HepG2 (cell line): Measurements from ENCODE around the gene GOSR1. TPM values are rescaled to one million over a fixed set of nuclear protein-coding genes. Genes with fewer than 3 reads are reported as not detected.
A peak's percentile ranks its signal among the peaks of the same experiment; 100 is the strongest.

Source experiments
- ATAC-seq: fragments of 200-7000 bp; cut with Tn5 transposase; 3 replicates; pipeline ENCODE4 v1.9.1; 2020; ENCODE audit warnings: mild to moderate bottlenecking, moderate library complexity
- BruUV-seq: library from RNA; stranded (reverse); fragments of 400-500 nt; replicated peaks from 2 replicates; lab custom pipeline; 2021; lab: Mats Ljungman, UMichigan
- CTCF ChIA-PET: fragments of 300-600 bp; formaldehyde crosslinking; extraction: SDS; loops from one replicate; lab custom pipeline; 2021; ENCODE audit warnings: low total read pairs, inconsistent platforms, low intra/inter-chr PET ratio; lab: Yijun Ruan, JAX
- POLR2A ChIA-PET: fragments of 350-600 bp; sonication (Branson Sonifier 250); formaldehyde crosslinking; loops from one replicate; lab custom pipeline; 2020; ENCODE audit warnings: antibody characterized with exemption, inconsistent platforms; lab: Yijun Ruan, JAX
- DNase-seq: peaks from one replicate; pipeline ENCODE4 v3.0.0-alpha.2; 2015; ENCODE audit warnings: low spot score
- FAIRE-seq: peaks from 3 replicates; lab custom pipeline; 2011; peaks lifted over from hg19 to GRCh38; lab: Jason Lieb, UNC
- H2AFZ ChIP-seq: one replicate; pipeline ENCODE4 v1.6.1; 2011; ENCODE audit warnings: low read length, inconsistent platforms
- H3K27ac ChIP-seq: fragments of 300-600 bp; 3 replicates; pipeline ENCODE4 v1.8.0; 2011; ENCODE audit warnings: mixed run types, mild to moderate bottlenecking, mixed read lengths, low read length, inconsistent platforms; ENCODE audit not compliant: insufficient read depth; ENCODE audit errors: extremely low read length
- H3K27me3 ChIP-seq, 2 experiments: fragments of 200-600 bp in 1 of 2; 2 replicates in 1 of 2; 3 replicates in 1 of 2; pipeline versions ENCODE4 v1.6.0 to v1.8.0; 2011; ENCODE audit warnings: low read length in 2 of 2, mild to moderate bottlenecking in 2 of 2, moderate library complexity in 2 of 2, inconsistent platforms in 1 of 2; ENCODE audit not compliant: insufficient read depth in 2 of 2, control insufficient read depth in 1 of 2
- H3K36me3 ChIP-seq, 2 experiments: fragments of 200-600 bp in 1 of 2; replicated peaks in 1 of 2; 2 replicates in 1 of 2; 3 replicates in 1 of 2; pipeline versions ENCODE4 v1.5.1 to v1.8.0; 2011; ENCODE audit warnings: low read length in 2 of 2, inconsistent platforms in 1 of 2; ENCODE audit not compliant: insufficient read depth in 2 of 2, control insufficient read depth in 1 of 2
- H3K4me1 ChIP-seq: 2 replicates; pipeline ENCODE4 v1.5.1; 2012; ENCODE audit warnings: low read length, inconsistent platforms; ENCODE audit not compliant: insufficient read depth
- H3K4me2 ChIP-seq: 2 replicates; pipeline ENCODE4 v1.6.0; 2011; ENCODE audit warnings: low read depth, low read length, inconsistent platforms
- H3K4me3 ChIP-seq, 3 experiments: fragments of 200-600 bp in 1 of 3; sonication (generic), shearing (Covaris generic) in 1 of 3; replicated peaks in 1 of 3; 2 replicates each; pipeline ENCODE4 v1.5.1; 2011 to 2016; ENCODE audit warnings: low read length in 3 of 3, inconsistent platforms in 2 of 3, low read depth in 2 of 3, mild to moderate bottlenecking in 2 of 3, control low read depth in 1 of 3, mixed read lengths in 1 of 3; ENCODE audit not compliant: insufficient read depth in 1 of 3
- H3K79me2 ChIP-seq: one replicate; pipeline ENCODE4 v1.6.1; 2011; ENCODE audit warnings: low read length, inconsistent platforms; ENCODE audit not compliant: insufficient read depth
- H3K9ac ChIP-seq: 2 replicates; pipeline ENCODE4 v1.6.0; 2011; ENCODE audit warnings: mild to moderate bottlenecking, low read depth, low read length, inconsistent platforms; ENCODE audit not compliant: insufficient read depth
- H3K9me3 ChIP-seq: 2 replicates; pipeline ENCODE4 v1.5.1; 2012; ENCODE audit warnings: mild to moderate bottlenecking, low read length
- H4K20me1 ChIP-seq: 2 replicates; pipeline ENCODE4 v1.6.0; 2011; ENCODE audit warnings: inconsistent platforms, mild to moderate bottlenecking, low read length, moderate library complexity; ENCODE audit not compliant: insufficient read depth
- DMTF1 ChIP-seq: sonication (generic); formaldehyde crosslinking; IDR thresholded peaks from 2 replicates; pipeline ENCODE4 v1.4.0; 2020; ENCODE audit warnings: mild to moderate bottlenecking, missing genetic modification reagents
- ERF ChIP-seq: IDR thresholded peaks from 2 replicates; pipeline ENCODE4 v1.6.1; 2018; ENCODE audit warnings: missing biosample characterization, missing genetic modification reagents
- HMGXB4 ChIP-seq, 2 experiments: sonication (generic) in 1 of 2; formaldehyde crosslinking in 1 of 2; IDR thresholded peaks; 2 replicates each; pipeline versions ENCODE4 v1.4.0 to v1.6.1; 2018 to 2020; ENCODE audit warnings: missing genetic modification reagents in 2 of 2, borderline replicate concordance in 1 of 2, low read depth in 1 of 2, mild to moderate bottlenecking in 1 of 2, missing biosample characterization in 1 of 2
- HNF4A ChIP-seq: sonication (generic); formaldehyde crosslinking; IDR thresholded peaks from 2 replicates; pipeline ENCODE4 v1.4.0; 2020; ENCODE audit warnings: missing genetic modification reagents
- SOX5 ChIP-seq: IDR thresholded peaks from 2 replicates; pipeline ENCODE4 v1.6.1; 2016; ENCODE audit warnings: borderline replicate concordance
- SP140L ChIP-seq: sonication (generic); formaldehyde crosslinking; IDR thresholded peaks from 2 replicates; pipeline ENCODE4 v1.4.0; 2020; ENCODE audit warnings: missing genetic modification reagents, borderline replicate concordance
- ZBTB34 ChIP-seq: sonication (generic); formaldehyde crosslinking; IDR thresholded peaks from 2 replicates; pipeline ENCODE4 v1.8.0; 2022; ENCODE audit warnings: mild to moderate bottlenecking, missing genetic modification reagents
- ZNF234 ChIP-seq: sonication (generic); formaldehyde crosslinking; conservative IDR thresholded peaks from 2 replicates; pipeline ENCODE4 v1.5.1; 2020; ENCODE audit warnings: mild to moderate bottlenecking, missing genetic modification reagents
- ZNF451 ChIP-seq: sonication (generic); formaldehyde crosslinking; IDR thresholded peaks from 2 replicates; pipeline ENCODE4 v1.5.0; 2020; ENCODE audit warnings: mild to moderate bottlenecking, missing genetic modification reagents
- ZNF788 ChIP-seq: sonication (generic); formaldehyde crosslinking; IDR thresholded peaks from 2 replicates; pipeline ENCODE4 v1.5.0; 2020; ENCODE audit warnings: mild to moderate bottlenecking, missing genetic modification reagents, borderline replicate concordance
- WGBS: methylation state at CpG from one replicate; pipeline ENCODE4 v1.1.6; 2017; ENCODE audit warnings: low lambda C conversion rate; 5-methylcytosine and 5-hydroxymethylcytosine counted together
- in situ Hi-C: cut with HindIII; loops from 2 replicates; pipeline ENCODE4 v1.10.0; 2017; ENCODE audit warnings: low pct_unique_long_range_greater_than_20kb; ENCODE audit not compliant: extremely low pct_ligation_motif_present
- intact Hi-C: fragments of 100-400 bp; cut with micrococcal nuclease; formaldehyde crosslinking; loops from one replicate; pipeline ENCODE4 v1.10.0; 2022; ENCODE audit not compliant: unreplicated experiment
- polyA plus RNA-seq, 8 experiments: library from polyadenylated mRNA; depleted of rRNA in 3 of 8; stranded (reverse) in 7 of 8; unstranded in 1 of 8; fragments of >200 nt; fragmentation: Illumina TruSeq in 4 of 8; extraction: Trizol in 4 of 8; gene quantifications; 2 replicates each; pipeline versions ENCODE4 v1.2.1 to v1.2.3, GENCODE V29; 2011 to 2016; ENCODE audit warnings: low read depth in 4 of 8, missing spikeins in 1 of 8, mixed read lengths in 1 of 8; ENCODE audit not compliant: insufficient read depth in 1 of 8
- total RNA-seq, 5 experiments: library from RNA; depleted of rRNA; stranded (reverse); fragments of >200 nt; fragmentation: Illumina TruSeq; extraction: Trizol; gene quantifications; 2 replicates each; pipeline ENCODE4 v1.2.3, GENCODE V29; 2016; ENCODE audit warnings: low read depth in 1 of 5

Gene GOSR1
- total and polyA plus RNA-seq, 2 of the 13 experiments (the other 11 are each of a cell fraction or from before 2014, with no cell fraction given), result 15.8 to 37.0 TPM

GRCh38 chr17:30449480-30449879 lies 27.7 kb upstream of the GOSR1 start:
- WGBS, result 95% methylated on average over 4 of the region's 4 CpGs
- Histone ChIP-seq H3K9ac (no peak overlapping the region), H3K79me2 (no peaks in the 10 kb centered on the region), H3K4me3 (no peak overlapping the region), H3K27me3 (no peaks in the 10 kb centered on the region), H4K20me1 (no peaks in the 10 kb centered on the region), H3K27ac (peak overlapping the region; percentile 74)
- FAIRE-seq, result no peak
- POLR2A ChIA-PET, result interaction anchor here (1.9 kb wide), 1 partner anchor 105 kb away, joined by 5 read pairs; no protein-coding TSS in a partner anchor
- TF ChIP-seq DMTF1, result no peak
- no peak for TF ChIP-seq ZNF234 (CRISPR knock-in tag)
- no peak for TF ChIP-seq ZNF451 (CRISPR knock-in tag)
- TF ChIP-seq, all 625 proteins: peak for 0
- H3K36me3 ChIP-seq, result peaks cover 12 to 33% of the 10 kb centered on the region in 2 experiments
- no TSS peak for BruUV-seq
- peaks cover 38% of the 10 kb centered on the region for H3K4me1 ChIP-seq
- in situ Hi-C loops (no loop called here), intact Hi-C loops (no loop called here)
- H3K4me2 ChIP-seq, result no peak overlapping the region
- ATAC-seq, result no peak
- CTCF ChIA-PET, result no interaction called here
- no peak for DNase-seq
- H2AFZ ChIP-seq, result no peak overlapping the region
- H3K9me3 ChIP-seq, result no peaks in the 10 kb centered on the region

- in situ Hi-C loops, result no loop called here
- Histone ChIP-seq H2AFZ (no peak overlapping the region), H3K9ac (no peak overlapping the region), H3K4me1 (peaks cover 38% of the 10 kb centered on the region), H4K20me1 (no peaks in the 10 kb centered on the region), H3K36me3 (peaks cover 13 to 34% of the 10 kb centered on the region in 2 experiments), H3K27me3 (no peaks in the 10 kb centered on the region), H3K4me3 (no peak overlapping the region; a peak in 1 of 6 replicates), H3K9me3 (no peaks in the 10 kb centered on the region), H3K27ac (peak overlapping the region; percentile 74), H3K79me2 (no peaks in the 10 kb centered on the region), H3K4me2 (peak overlapping the region; percentile 28)
- 64% methylated on average over 12 of the region's 12 CpGs for WGBS
- no TSS peak for BruUV-seq
- ATAC-seq (peak; percentile 97), FAIRE-seq (peak; percentile 98), DNase-seq (peak; percentile 94)
- ChIA-PET CTCF (no interaction called here), POLR2A (interaction anchor here (0.9 to 1.9 kb wide), 4 partner anchors 27 to 110 kb away, joined by 3 to 6 read pairs (median 5); partner anchors contain the start of gene GOSR1)
- intact Hi-C loops, result no loop called here
- TF ChIP-seq HNF4A (CRISPR knock-in tag) (peak; percentile 96), ZNF788 (CRISPR knock-in tag) (peak; percentile 65; the same call in 1 of the 2 replicates), HMGXB4 (CRISPR knock-in tag; IDR thresholded peaks at IDR 0.05; ENCODE audit: borderline replicate concordance in 1 of 2, low read depth in 1 of 2) (peak in 1 of 2 experiments; percentile 66; a peak in 2 of 4 replicates), SOX5 (CRISPR knock-in tag) (peak; percentile 79), ZBTB34 (CRISPR knock-in tag) (no peak), ERF (CRISPR knock-in tag) (peak; percentile 74), SP140L (CRISPR knock-in tag) (0 out of 2 replicates have a peak, but pooled peaks have one; percentile 34)
Measured at GRCh38 chr17:30450125-30451027, 26.8 kb upstream of the GOSR1 start.
